GM12878 (cell line): ENCODE results near the gene ANKRD65. TPM values are rescaled to one million over a fixed set of nuclear protein-coding genes. Genes with fewer than 3 reads are reported as not detected.

ENCODE experiments used
- ATAC-seq: fragments of 200-7000 bp; cut with Tn5 transposase; 3 replicates; pipeline ENCODE4 v1.9.1; 2020; ENCODE audit warnings: mild to moderate bottlenecking, moderate library complexity
- BruUV-seq: library from RNA; stranded (reverse); fragments of 400-500 nt; replicated peaks from 2 replicates; lab custom pipeline; 2021; lab: Mats Ljungman, UMichigan
- CTCF ChIA-PET: fragments of 300-600 bp; sonication (Branson Sonifier 250); formaldehyde crosslinking; extraction: SDS; loops from one replicate; lab custom pipeline; 2021; ENCODE audit warnings: inconsistent platforms; lab: Yijun Ruan, JAX
- POLR2A ChIA-PET: fragments of 350-600 bp; formaldehyde crosslinking; extraction: SDS; loops from one replicate; lab custom pipeline; 2021; ENCODE audit warnings: inconsistent platforms; lab: Charles Lee
- RAD21 ChIA-PET: fragments of 300-600 bp; sonication (Branson Sonifier 250); formaldehyde crosslinking; loops from one replicate; lab custom pipeline; 2023; ENCODE audit warnings: antibody characterized with exemption; ENCODE audit not compliant: unreplicated experiment; lab: Charles Lee
- SMC1A ChIA-PET: fragments of 300-600 bp; sonication (Branson Sonifier 250); formaldehyde crosslinking; loops from one replicate; lab custom pipeline; 2023; ENCODE audit not compliant: unreplicated experiment, uncharacterized antibody; lab: Charles Lee
- DNase-seq: peaks from one replicate; pipeline ENCODE4 v3.0.0-alpha.2; 2011; ENCODE audit warnings: low read depth, low spot score
- FAIRE-seq: peaks from 3 replicates; lab custom pipeline; 2011; peaks lifted over from hg19 to GRCh38; lab: Jason Lieb, UNC
- H2AFZ ChIP-seq: 2 replicates; pipeline ENCODE4 v1.6.0; 2011; ENCODE audit warnings: low read depth, low read length, control low read depth; ENCODE audit not compliant: control insufficient read depth
- H3K27ac ChIP-seq: 2 replicates; pipeline ENCODE4 v1.5.1; 2011; ENCODE audit warnings: control low read depth; ENCODE audit not compliant: control insufficient read depth, insufficient read depth
- H3K27me3 ChIP-seq, 2 experiments: replicated peaks in 1 of 2; 2 replicates each; pipeline versions ENCODE4 v1.6.0 to v1.6.1; 2011; ENCODE audit warnings: low read length in 1 of 2; ENCODE audit not compliant: control insufficient read depth in 2 of 2, insufficient read depth in 2 of 2
- H3K36me3 ChIP-seq, 2 experiments: 2 replicates each; pipeline ENCODE4 v1.5.1; 2011; ENCODE audit warnings: low read length in 1 of 2; ENCODE audit not compliant: control insufficient read depth in 2 of 2, insufficient read depth in 2 of 2
- H3K4me1 ChIP-seq: 2 replicates; pipeline ENCODE4 v1.6.1; 2011; ENCODE audit warnings: mild to moderate bottlenecking, low read length, moderate library complexity, mixed read lengths; ENCODE audit not compliant: control insufficient read depth, insufficient read depth
- H3K4me2 ChIP-seq: 2 replicates; pipeline ENCODE4 v1.6.0; 2011; ENCODE audit warnings: control low read depth; ENCODE audit not compliant: control insufficient read depth, insufficient read depth
- H3K4me3 ChIP-seq: fragments of 200-600 bp; sonication (generic); 2 replicates; pipeline ENCODE4 v1.5.1; 2016
- H3K79me2 ChIP-seq: 2 replicates; pipeline ENCODE4 v1.6.0; 2011; ENCODE audit warnings: low read length; ENCODE audit not compliant: control insufficient read depth, insufficient read depth
- H3K9ac ChIP-seq: 2 replicates; pipeline ENCODE4 v1.8.0; 2011; ENCODE audit warnings: low read length, control low read depth, mixed read lengths; ENCODE audit not compliant: control insufficient read depth, insufficient read depth
- H3K9me3 ChIP-seq: replicated peaks from 3 replicates; pipeline ENCODE4 v1.5.1; 2011; ENCODE audit warnings: mild to moderate bottlenecking, low read length; ENCODE audit not compliant: control insufficient read depth, insufficient read depth
- H4K20me1 ChIP-seq: 2 replicates; pipeline ENCODE4 v1.6.0; 2011; ENCODE audit not compliant: control insufficient read depth, insufficient read depth
- BMI1 ChIP-seq: fragments of 450-650 bp; IDR thresholded peaks from 2 replicates; pipeline ENCODE4 v1.6.1; 2016; ENCODE audit warnings: mild to moderate bottlenecking, moderate library complexity, borderline replicate concordance
- CREB1 ChIP-seq: IDR thresholded peaks from 2 replicates; pipeline ENCODE4 v1.6.1; 2012; ENCODE audit warnings: low read depth, mild to moderate bottlenecking, inconsistent platforms
- IRF4 ChIP-seq: IDR thresholded peaks from 2 replicates; pipeline ENCODE4 v1.6.1; 2011; ENCODE audit warnings: low read depth, low read length
- MAX ChIP-seq: IDR thresholded peaks from 2 replicates; pipeline ENCODE4 v1.6.1; 2012; ENCODE audit warnings: low read depth, low read length, improper control_type of control experiment
- PAX5 ChIP-seq: IDR thresholded peaks from 2 replicates; pipeline ENCODE4 v1.6.1; 2011; ENCODE audit warnings: low read depth, low read length, borderline replicate concordance
- ZNF622 ChIP-seq: fragments of 450-650 bp; IDR thresholded peaks from 2 replicates; pipeline ENCODE4 v1.6.1; 2017; ENCODE audit warnings: mild to moderate bottlenecking, inconsistent platforms
- WGBS: methylation state at CpG from one replicate; pipeline ENCODE4 v1.1.6; 2016; ENCODE audit warnings: low lambda C conversion rate; ENCODE audit not compliant: insufficient replicate concordance, insufficient coverage; ENCODE audit errors: missing lambda C conversion rate; 5-methylcytosine and 5-hydroxymethylcytosine counted together
- in situ Hi-C: fragments of 300-500 bp; cut with MboI; formaldehyde crosslinking; loops from 9 replicates; pipeline ENCODE4 v1.14.3; 2018; ENCODE audit warnings: mixed read lengths
- intact Hi-C: fragments of 100-400 bp; cut with micrococcal nuclease; formaldehyde crosslinking; loops from one replicate; pipeline ENCODE4 v1.14.2; 2022; ENCODE audit not compliant: unreplicated experiment
- polyA plus RNA-seq, 11 experiments: library from polyadenylated mRNA; depleted of rRNA in 4 of 11; unstranded in 6 of 11; stranded (reverse) in 5 of 11; fragments of >200 nt; fragmentation: Nextera tagmentation in 4 of 11; fragmentation: Illumina TruSeq in 1 of 11; extraction: Ambion mirVana in 4 of 11; extraction: Trizol in 1 of 11; gene quantifications; 1 replicate in 1 of 11; 2 replicates in 10 of 11; pipeline versions ENCODE4 v1.2.1 to v1.2.3, GENCODE V29; 2011 to 2016; ENCODE audit warnings: inconsistent platforms in 2 of 11, missing spikeins in 2 of 11, low read depth in 1 of 11
- total RNA-seq, 4 experiments: library from RNA; depleted of rRNA in 3 of 4; stranded (reverse); fragments of >200 nt in 3 of 4; fragmentation: Illumina TruSeq in 1 of 4; extraction: Trizol in 1 of 4; gene quantifications; 2 replicates each; pipeline versions ENCODE4 v1.2.1 to v1.2.3, GENCODE V29; 2013 to 2021

The ANKRD65 gene
- total and polyA plus RNA-seq, 10 of the 15 experiments (the other 5 are each of a cell fraction or from before 2014, with no cell fraction given): 0.05 to 2.8 (median 0.37) TPM

- TF ChIP-seq CREB1 (no peak), IRF4 (no peak), ZNF622 (no peak), BMI1 (no peak), MAX (no peak), PAX5 (no peak)
- TF ChIP-seq, all 136 proteins: peak for 0
- Histone ChIP-seq H4K20me1 (no peaks in the 10 kb centered on the region), H3K36me3 (no peaks in the 10 kb centered on the region), H2AFZ (no peak overlapping the region), H3K4me3 (no peak overlapping the region), H3K27me3 (peaks cover 0 to 2% of the 10 kb centered on the region in 2 experiments; a peak in 1 of 4 replicates), H3K9ac (no peak overlapping the region), H3K4me1 (no peaks in the 10 kb centered on the region), H3K9me3 (no peaks in the 10 kb centered on the region), H3K27ac (no peak overlapping the region), H3K4me2 (no peak overlapping the region), H3K79me2 (no peaks in the 10 kb centered on the region)
- ChIA-PET CTCF (interaction anchor here (0.6 kb wide), 1 partner anchor 25 kb away, joined by 3 read pairs; no protein-coding TSS in a partner anchor), POLR2A (no interaction called here), RAD21 (no interaction called here), SMC1A (no interaction called here)
- ATAC-seq: no peak
- 19% methylated on average over 9 of the region's 66 CpGs for WGBS
- FAIRE-seq: no peak
- in situ Hi-C loops (no loop called here), intact Hi-C loops (no loop called here)
- no peak for DNase-seq
- no TSS peak for BruUV-seq
These were observed 6.2 kb upstream of the ANKRD65 start for GRCh38 chr1:1427106-1427819.
